Uterus (tissue), 4 donors: Measurements from ENCODE around the gene LGI1. TPM values are rescaled to one million over a fixed set of nuclear protein-coding genes. Genes with fewer than 3 reads are reported as not detected.

ENCODE experiments used
- DNase-seq, 2 donors: peaks; one replicate each; pipeline ENCODE4 v3.0.0-alpha.2; 2019 to 2020
- H3K27ac ChIP-seq, 2 donors: fragments of 200-600 bp; sonication (generic); 1 replicate in 1 of 2; 2 replicates in 1 of 2; pipeline ENCODE4 v1.5.1; 2016 to 2018
- H3K27me3 ChIP-seq, 2 donors: fragments of 200-600 bp; sonication (generic); one replicate each; pipeline ENCODE4 v1.5.1; 2018 to 2019; ENCODE audit warnings: control low read depth in 1 of 2
- H3K36me3 ChIP-seq, 2 donors: fragments of 200-600 bp; sonication (generic); one replicate each; pipeline ENCODE4 v1.5.1; 2019; ENCODE audit warnings: control low read depth in 1 of 2
- H3K4me1 ChIP-seq, 2 donors: fragments of 200-600 bp; sonication (generic); one replicate each; pipeline ENCODE4 v1.5.1; 2018 to 2019; ENCODE audit warnings: control low read depth in 1 of 2
- H3K4me3 ChIP-seq, 2 donors: fragments of 200-600 bp; sonication (generic); 1 replicate in 1 of 2; 2 replicates in 1 of 2; pipeline ENCODE4 v1.5.1; 2018 to 2019; ENCODE audit warnings: mild to moderate bottlenecking in 1 of 2
- H3K9me3 ChIP-seq, 2 donors: fragments of 200-600 bp; sonication (generic); one replicate each; pipeline ENCODE4 v1.5.1; 2019; ENCODE audit warnings: control low read depth in 1 of 2
- CTCF ChIP-seq, 4 experiments: fragments of 200-600 bp in 2 of 4; fragments of 450-650 bp in 2 of 4; sonication (generic) in 2 of 4; IDR thresholded peaks; one replicate each; pipeline ENCODE4 v1.5.1; 2016 to 2019; ENCODE audit warnings: antibody characterized with exemption in 4 of 4, mild to moderate bottlenecking in 2 of 4, moderate library complexity in 1 of 4
- POLR2A ChIP-seq, 2 donors: fragments of 450-650 bp; IDR thresholded peaks; one replicate each; pipeline ENCODE4 v1.6.1; 2016; ENCODE audit warnings: antibody characterized with exemption in 2 of 2, mild to moderate bottlenecking in 1 of 2, moderate library complexity in 1 of 2
- intact Hi-C: fragments of 100-400 bp; cut with DNase I; formaldehyde crosslinking; loops from one replicate; pipeline ENCODE4 v1.15.1; 2023; ENCODE audit warnings: low total_unique reads
- total RNA-seq, 4 donors: library from RNA; depleted of rRNA in 3 of 4; stranded (reverse); fragments of >200 nt in 3 of 4; gene quantifications; one replicate each; pipeline versions ENCODE4 v1.1.0 to v1.2.4, GENCODE V29; 2014 to 2023
- donor health status: DM: yes; HTN: yes; CAD: no.

LGI1 gene
- total RNA-seq, 4 donors from 2014 or later: 1.4 TPM; not detected in 3

DNA sequence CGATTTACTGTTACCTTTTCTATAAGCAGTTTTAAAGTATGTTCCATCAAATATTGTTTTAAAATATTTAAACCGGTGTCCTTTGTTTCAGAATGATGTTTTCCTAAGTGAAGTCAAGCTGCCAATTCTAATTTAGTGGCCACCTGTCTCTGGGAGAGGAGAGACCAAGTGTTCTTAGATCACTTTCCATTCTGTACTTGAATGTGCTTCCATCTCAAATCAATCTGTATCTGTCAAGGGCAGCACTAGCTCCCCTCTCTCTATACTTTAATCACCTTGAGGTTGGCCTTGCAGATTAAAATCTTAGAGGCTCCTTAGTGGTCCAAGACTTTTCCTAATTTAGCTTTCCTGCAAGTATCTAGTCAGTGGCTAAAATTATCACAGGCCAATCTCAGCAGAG lies 49.6 kb downstream of the LGI1 start:
- TF ChIP-seq CTCF (IDR thresholded peaks at IDR 0.05): no peak
- no peak for TF ChIP-seq POLR2A (IDR thresholded peaks at IDR 0.05)
- no peak for DNase-seq
- no peaks in the 10 kb centered on the region for H3K4me1 ChIP-seq
- no peaks in the 10 kb centered on the region for H3K27me3 ChIP-seq
- H3K4me3 ChIP-seq: no peak overlapping the region
- no peaks in the 10 kb centered on the region for H3K9me3 ChIP-seq
- H3K27ac ChIP-seq: no peak overlapping the region
- intact Hi-C loops: no loop called here
- H3K36me3 ChIP-seq: no peaks in the 10 kb centered on the region

DNA sequence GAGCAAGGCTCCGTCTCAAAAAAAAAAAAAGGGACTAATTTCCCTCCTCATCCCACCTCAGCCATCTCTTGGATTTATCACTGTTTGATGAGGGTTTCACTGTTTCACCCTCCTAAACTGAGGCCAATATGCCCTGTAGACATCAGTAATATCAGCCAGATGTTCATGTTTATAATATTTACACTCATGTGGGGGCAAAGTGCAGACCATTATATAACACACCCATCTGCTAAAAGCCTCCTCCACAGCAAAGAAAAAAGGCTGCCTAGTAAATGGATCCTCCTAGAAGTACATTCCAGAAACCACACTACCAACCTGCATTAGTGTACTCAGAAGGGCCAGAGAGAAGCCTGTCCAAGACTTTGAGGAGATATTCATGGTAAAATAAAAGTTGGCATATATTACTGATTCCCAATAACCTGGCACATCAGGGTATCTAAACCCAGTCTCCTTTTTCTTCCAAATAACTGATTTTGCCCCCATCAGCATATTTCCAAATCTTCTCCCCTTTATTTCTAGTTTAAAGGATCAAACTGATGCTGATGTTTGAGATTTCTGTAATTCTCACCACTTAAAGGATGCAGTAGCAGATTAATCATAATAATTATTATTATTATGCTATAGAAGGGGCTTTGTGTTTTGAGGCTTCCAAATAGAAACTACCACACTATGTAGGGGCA lies 55.1 kb downstream of the LGI1 start:
- TF ChIP-seq CTCF (IDR thresholded peaks at IDR 0.05): no peak
- no peak for TF ChIP-seq POLR2A (IDR thresholded peaks at IDR 0.05)
- no peaks in the 10 kb centered on the region for H3K27me3 ChIP-seq
- no peaks in the 10 kb centered on the region for H3K36me3 ChIP-seq
- no peaks in the 10 kb centered on the region for H3K4me1 ChIP-seq
- no peak overlapping the region for H3K27ac ChIP-seq
- H3K9me3 ChIP-seq: no peaks in the 10 kb centered on the region
- intact Hi-C loops: no loop called here
- H3K4me3 ChIP-seq: no peak overlapping the region
- DNase-seq: no peak

DNA sequence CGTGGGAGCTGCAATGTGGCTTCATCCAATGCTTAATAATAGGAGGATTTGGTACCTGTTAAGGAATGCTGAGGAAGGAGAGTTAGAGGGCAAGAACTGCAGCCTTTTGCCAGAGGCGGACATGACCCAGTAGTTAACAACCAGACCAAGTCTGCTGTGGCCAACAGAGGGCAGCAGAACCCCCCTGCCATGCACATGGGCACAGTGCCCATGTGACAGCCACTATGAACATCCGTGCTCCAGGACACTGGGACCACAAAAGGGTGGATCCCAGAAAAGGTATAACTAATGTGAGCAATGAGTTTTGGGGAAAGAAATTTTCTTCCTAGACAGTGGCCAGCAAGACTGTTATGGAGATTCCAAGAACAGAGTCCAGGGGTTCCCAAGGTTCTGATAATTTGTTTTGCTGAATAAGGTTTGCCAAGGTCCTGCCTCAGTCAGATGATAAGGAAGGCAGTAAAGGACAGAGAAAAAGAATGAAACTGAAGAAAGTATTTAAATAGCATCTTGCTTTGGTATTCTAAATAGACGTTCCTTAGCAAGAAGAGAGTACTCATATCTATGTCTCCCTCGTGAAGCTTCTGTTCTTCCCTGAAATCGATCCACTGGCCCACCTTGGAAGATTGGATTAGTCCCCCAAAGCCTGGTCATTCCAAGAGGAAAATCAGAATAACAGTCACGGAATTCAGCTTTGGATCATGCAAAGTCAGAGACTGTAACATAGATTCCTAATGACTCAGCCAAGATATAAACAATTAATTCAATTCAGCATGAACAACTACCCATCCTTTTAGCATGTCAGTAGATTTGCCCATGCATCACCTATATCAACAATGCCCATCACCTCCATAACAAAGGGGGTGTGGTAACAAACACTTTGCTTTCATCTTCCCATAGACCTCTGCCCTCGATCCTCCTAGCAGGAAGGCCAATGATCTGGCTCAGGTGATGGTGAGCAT lies 56.0 kb downstream of the LGI1 start:
- Histone ChIP-seq H3K4me3 (no peak overlapping the region), H3K27ac (no peak overlapping the region), H3K36me3 (no peaks in the 10 kb centered on the region), H3K27me3 (no peaks in the 10 kb centered on the region), H3K4me1 (no peaks in the 10 kb centered on the region), H3K9me3 (no peaks in the 10 kb centered on the region)
- intact Hi-C loops: no loop called here
- DNase-seq: no peak
- TF ChIP-seq CTCF (IDR thresholded peaks at IDR 0.05) (no peak), POLR2A (IDR thresholded peaks at IDR 0.05) (no peak)

DNA sequence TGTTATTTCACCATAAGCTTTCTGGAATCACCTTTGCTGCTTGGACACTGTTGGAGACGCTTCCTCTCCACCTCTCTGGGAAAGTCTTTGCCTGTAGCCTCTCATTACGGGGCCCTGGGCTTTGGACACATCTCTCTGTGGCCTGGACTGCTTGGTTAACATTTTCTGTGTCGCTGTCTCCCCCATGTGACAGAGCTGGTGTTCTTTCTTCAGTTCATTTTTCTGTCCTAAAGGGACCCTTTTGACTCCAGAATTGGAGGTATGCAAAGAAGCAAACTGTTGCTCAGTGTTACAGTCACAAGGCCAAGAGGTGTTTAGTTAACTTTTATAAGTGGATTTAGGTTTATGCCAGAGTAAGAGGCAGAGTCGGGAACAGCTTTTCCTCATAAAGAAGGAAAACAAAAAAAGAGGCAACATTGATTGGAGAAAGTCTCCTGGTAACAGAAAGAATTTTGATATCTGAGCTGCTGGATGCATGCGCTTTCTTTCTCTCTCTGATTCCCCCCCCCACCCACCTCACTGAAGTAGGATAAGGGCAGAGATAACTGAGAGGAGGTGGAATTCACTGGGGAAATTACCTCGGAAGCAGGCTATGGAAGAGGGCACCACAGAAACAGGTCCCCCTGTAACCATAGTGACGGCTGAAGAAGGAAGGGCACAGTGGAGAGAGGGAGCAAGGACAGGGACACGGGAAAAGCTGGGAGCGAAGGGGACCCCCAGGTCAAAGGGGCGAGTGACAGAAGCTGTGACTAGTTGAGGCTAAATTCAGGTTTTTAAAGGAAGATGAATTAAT lies 57.8 kb downstream of the LGI1 start:
- H3K4me1 ChIP-seq: no peaks in the 10 kb centered on the region
- no peaks in the 10 kb centered on the region for H3K36me3 ChIP-seq
- no peak for TF ChIP-seq CTCF (IDR thresholded peaks at IDR 0.05)
- TF ChIP-seq POLR2A (IDR thresholded peaks at IDR 0.05): no peak
- H3K9me3 ChIP-seq: no peaks in the 10 kb centered on the region
- no peaks in the 10 kb centered on the region for H3K27me3 ChIP-seq
- intact Hi-C loops: no loop called here
- DNase-seq: no peak
- H3K4me3 ChIP-seq: no peak overlapping the region
- H3K27ac ChIP-seq: no peak overlapping the region
